Stimulated activated CD8-positive, alpha-beta memory T cell treated with anti-CD3 and anti-CD28 coated beads, Interleukin-4, amount 100 ng/mL, for 1 hour (primary cell): Measurements from ENCODE around the gene STARD8.
"Not testable (repeated sequence)": the region's sequence is repeated elsewhere in the genome, so short reads cannot be mapped to it uniquely, and the experiment has no call there.

ENCODE experiments used
- DNase-seq, 2 donors: peaks; one replicate each; pipeline ENCODE4 v3.0.0-alpha.2; 2020; ENCODE audit warnings: low read depth in 2 of 2, low spot score in 1 of 2

The STARD8 gene

GRCh38 chrX:68656473-68656872 is 9.0 kb downstream of the STARD8 start:
- DNase-seq: not testable (repeated sequence)

DNA sequence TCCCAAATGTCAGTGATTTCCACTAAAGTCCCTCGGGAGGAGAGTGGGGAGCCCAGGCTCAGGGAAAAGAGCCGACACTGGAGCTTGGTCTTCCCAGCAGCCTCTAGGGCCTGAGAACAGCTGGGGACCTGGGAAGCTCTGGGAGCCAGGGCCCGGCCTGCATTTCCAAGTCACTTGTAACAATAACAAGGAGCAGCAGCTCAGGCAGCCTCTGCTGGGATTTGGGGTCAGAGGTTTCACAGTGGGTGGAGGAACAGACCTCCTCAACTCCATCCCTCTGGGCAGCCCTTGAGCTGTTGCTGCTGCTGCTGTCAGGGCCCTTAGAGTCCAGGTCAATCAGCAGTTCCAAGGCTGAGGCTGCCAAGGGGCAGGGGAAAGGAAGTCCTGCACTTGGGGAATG is 11.1 kb downstream of the STARD8 start:
- no peak for DNase-seq

DNA sequence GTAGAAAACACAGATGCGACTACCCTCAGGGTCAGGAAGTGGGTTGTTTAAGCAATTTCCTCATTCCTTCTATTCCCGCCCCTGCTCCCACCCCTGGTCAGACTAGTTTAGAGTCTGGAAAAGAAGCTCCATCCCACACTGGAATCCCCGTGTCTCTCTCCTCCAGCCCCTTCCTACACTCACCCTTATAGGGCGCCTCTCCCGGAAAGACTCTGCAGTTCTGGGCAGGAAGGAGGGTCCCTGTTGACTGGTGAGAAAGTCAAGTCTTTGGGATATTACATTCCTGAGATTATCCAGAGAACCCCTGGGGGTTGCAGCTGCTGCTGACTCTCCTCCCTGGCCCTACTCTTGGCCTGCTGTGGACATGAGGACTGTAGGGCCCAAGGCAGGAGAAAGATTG is 11.9 kb downstream of the STARD8 start:
- DNase-seq: no peak

- DNase-seq: no peak
Measured at GRCh38 chrX:68659786-68660185, 12.3 kb downstream of the STARD8 start.

DNA sequence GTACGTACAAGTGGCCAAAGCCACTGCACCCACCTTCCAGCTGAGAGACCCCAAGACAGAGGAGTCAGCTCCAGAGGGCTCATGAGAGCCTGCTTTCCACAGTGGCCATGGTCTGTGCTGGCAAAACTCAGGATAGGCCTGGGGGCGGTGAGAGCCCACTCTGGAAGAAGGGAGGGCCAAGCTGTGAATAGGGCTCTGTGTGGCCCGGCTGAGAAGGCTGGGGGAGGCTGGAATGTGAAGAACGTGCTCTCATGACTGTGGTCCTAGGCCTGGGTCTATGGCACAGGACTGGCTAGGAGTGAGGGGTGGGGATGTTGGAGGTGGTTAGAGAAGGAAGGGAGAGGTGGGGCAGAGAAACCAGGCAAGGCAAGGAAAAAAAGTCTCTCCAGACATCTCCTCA is 13.3 kb downstream of the STARD8 start:
- DNase-seq: no peak

DNA sequence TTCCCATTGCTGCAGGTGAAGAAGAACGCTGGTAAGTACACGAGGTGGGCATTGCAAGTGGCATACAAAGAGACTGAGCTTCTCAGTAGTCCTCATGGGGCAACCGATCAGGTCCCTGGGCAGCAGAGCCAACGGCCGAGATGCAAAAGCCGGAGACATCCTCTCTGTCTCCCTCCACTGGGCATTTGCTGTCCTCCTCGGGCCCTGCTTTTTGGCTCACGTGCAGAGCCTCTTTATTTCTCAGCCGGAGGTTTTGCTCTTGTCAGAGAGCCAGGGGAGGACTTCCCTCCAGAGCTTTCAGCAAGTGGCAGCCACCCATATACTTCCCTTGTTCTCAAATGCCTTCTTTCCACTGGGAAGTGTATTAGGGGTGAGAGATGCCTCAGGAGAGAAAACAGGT is 18.0 kb downstream of the STARD8 start:
- DNase-seq: no peak

GRCh38 chrX:68666580-68666979 is 19.1 kb downstream of the STARD8 start:
- DNase-seq: no peak

DNA sequence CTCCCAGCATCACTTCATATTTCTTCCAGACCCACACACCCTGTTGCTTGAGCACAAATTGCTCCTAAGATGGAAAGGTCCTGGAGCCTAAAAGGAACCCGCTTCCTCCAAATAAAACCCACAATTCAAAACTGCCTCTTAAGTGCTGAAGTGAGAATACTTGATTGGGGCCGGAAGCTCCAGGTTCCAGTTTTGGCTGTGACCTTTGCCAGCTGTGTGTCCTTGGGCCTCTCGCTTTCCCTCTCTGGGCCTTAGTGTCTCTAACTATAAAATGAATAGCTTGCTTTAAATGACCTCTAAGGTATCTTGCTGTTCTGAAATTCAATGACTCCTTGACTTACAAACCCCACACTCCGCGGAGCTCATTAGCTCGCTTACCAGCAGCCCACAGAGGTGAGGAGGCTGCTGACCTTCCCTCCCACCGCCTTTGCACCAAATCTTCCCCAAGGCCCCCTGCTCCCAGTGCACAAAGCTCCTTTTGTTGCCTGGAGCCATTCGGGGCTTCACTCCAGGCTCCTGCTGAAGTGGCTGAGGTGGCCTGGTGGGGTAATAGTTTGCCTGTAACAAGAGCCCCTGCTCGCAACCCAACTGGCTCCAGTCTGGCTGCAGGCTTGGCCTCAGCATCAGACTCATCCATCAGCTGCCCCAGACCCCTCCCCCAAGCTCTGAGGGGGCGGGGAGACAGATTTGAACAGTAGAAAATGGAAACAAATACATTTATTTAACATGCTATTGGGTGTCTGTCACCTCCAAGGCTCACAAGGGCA is 21.8 kb downstream of the STARD8 start:
- no peak for DNase-seq

GRCh38 chrX:68669871-68670270 is 22.4 kb downstream of the STARD8 start:
- DNase-seq: no peak

GRCh38 chrX:68671221-68671620 is 23.8 kb downstream of the STARD8 start:
- no peak for DNase-seq

DNA sequence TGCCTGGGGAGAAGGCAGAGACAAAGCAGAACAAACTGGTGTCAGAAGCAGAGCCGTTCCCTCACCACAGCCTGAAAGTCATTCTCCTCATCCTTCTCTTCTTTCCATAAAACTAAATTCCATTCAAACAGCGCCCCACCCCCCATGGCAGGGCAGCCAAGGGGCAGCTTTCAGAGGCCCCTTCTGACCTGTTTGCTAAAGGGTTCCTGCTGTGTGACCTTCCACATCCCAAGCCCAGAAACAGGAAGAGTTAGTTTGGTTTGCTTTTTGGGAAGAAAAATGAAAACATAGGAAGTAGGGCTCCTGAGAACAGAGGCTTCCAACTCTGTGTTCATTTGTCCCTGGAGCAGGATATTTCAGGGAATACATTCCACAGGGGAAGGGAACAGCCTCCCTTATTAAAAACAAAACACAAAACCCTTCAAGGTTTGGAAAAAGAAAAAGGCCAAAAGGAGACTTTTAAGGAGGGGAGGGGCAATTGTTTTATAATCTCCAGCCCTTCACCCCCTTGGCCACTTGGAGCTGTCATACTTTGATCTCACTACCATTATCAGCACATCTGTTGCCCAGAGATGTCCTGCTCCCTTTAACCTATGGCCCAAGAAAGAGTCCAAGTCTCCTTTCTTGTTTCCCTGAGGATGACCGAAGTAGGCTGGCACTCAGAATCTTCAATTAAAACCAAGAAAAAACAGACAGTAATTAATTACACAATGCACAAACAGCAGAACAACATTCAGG is 25.3 kb downstream of the STARD8 start:
- DNase-seq: no peak

- no peak for DNase-seq
Measured at GRCh38 chrX:68675571-68675970, 28.1 kb downstream of the STARD8 start.

GRCh38 chrX:68676335-68676734 is 28.9 kb downstream of the STARD8 start:
- no peak for DNase-seq

DNA sequence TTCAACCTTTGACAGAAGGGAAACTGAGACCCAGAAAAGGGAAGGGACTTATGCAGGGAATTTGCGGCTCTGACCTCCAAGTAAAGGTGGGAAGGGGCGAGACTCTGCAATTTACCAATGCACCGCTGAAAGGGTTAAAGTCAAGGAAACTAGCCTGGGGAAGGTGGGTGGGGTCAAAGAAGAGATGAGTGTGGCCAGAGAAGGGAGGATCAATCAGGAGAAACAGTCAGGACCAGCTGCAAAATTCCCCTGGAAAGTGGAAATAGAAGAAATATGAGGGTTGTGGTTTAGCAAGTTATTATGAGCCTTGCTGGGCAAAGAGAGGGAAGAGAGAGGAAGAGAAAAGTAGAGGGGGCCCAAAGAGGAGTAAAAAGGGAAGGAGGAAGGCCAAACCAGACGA is 30.5 kb downstream of the STARD8 start:
- no peak for DNase-seq

DNA sequence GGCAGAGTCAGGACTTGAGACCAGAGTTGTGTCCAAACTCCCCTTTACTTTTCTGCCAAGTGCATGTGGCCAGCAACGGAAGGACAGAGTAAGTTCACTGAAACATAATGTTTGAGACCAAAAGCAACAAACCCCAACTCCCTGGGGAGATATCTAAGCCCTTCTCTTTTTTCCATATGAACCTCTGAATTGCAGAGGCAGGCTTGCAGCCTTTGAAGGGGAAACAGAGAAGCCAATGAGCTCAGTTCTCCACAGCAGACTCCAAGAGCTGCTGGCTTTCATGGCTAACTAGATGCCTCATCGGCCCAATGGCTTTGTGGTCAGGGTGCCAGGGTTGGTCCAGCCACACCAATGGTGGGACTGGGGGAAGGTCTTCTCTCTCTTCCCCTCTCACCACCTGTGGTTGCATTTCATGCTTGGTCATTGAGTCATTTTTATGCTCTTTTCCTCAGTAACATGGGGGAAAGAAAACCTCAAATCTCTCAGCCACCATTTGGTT is 34.0 kb downstream of the STARD8 start:
- DNase-seq: no peak

GRCh38 chrX:68682790-68683189 is 35.3 kb downstream of the STARD8 start:
- no peak for DNase-seq

DNA sequence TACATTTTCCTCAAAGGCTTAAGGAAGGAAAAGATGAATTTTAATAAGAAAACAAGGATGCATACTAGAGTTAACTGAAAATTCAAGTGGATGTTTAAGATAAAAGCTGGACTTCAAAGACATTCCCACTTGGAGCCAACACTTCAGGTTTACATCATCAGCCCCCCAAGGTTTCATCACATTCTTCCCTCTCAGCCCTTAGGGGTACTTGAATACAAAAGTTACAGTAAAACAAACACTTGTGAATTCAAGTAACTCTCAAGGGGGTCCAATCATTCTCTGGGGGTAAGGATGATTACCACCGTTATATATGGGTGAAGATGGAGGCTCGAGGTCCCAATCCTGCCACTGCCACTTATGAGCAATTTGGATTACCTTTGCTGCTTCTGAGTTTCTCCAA is 36.1 kb downstream of the STARD8 start:
- no peak for DNase-seq

- no peak for DNase-seq
Measured at GRCh38 chrX:68684291-68684918, 36.9 kb downstream of the STARD8 start.

- DNase-seq: no peak
Measured at GRCh38 chrX:68684919-68685304, 37.4 kb downstream of the STARD8 start.

DNA sequence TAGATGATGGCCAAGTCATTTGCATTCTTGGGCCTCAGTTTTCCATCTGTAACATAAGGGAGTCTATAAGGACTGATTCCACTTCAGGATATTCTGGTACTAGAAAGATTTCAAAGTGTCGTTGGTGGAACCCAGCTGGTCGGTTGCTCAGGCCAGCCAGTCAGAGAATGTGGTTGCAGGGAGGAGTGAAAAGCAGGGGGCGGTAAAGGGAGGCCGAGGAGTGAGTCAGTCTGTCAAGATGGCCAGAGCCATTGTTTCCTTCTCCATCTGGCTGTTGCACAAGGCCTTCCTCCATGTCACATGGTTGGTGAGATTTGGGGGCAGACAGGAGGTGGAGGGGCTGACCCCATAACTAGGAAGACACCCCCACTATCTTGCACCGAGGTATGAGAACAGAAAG is 38.2 kb downstream of the STARD8 start:
- no peak for DNase-seq

- no peak for DNase-seq
Measured at GRCh38 chrX:68686097-68686977, 38.9 kb downstream of the STARD8 start.
